Fibroblast of skin of left quadriceps (primary cell): ENCODE results near the gene PCDHB5.
"Not testable (repeated sequence)": the region's sequence is repeated elsewhere in the genome, so short reads cannot be mapped to it uniquely, and the experiment has no call there.

ENCODE experiments used
- DNase-seq, 2 experiments: peaks; one replicate each; pipeline ENCODE4 v3.0.0-alpha.2; 2013; ENCODE audit warnings: low read depth in 2 of 2

Gene PCDHB5

DNA sequence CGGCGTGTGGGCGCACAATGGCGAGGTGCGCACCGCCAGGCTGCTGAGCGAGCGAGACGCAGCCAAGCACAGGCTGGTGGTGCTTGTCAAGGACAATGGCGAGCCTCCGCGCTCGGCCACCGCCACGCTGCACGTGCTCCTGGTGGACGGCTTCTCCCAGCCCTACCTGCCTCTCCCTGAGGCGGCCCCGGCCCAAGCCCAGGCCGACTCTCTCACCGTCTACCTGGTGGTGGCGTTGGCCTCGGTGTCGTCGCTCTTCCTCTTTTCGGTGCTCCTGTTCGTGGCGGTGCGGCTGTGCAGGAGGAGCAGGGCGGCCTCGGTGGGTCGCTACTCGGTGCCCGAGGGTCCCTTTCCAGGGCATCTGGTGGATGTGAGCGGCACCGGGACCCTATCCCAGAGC, 17.1 kb downstream of the PCDHB5 start:
- not testable (repeated sequence) for DNase-seq

DNA sequence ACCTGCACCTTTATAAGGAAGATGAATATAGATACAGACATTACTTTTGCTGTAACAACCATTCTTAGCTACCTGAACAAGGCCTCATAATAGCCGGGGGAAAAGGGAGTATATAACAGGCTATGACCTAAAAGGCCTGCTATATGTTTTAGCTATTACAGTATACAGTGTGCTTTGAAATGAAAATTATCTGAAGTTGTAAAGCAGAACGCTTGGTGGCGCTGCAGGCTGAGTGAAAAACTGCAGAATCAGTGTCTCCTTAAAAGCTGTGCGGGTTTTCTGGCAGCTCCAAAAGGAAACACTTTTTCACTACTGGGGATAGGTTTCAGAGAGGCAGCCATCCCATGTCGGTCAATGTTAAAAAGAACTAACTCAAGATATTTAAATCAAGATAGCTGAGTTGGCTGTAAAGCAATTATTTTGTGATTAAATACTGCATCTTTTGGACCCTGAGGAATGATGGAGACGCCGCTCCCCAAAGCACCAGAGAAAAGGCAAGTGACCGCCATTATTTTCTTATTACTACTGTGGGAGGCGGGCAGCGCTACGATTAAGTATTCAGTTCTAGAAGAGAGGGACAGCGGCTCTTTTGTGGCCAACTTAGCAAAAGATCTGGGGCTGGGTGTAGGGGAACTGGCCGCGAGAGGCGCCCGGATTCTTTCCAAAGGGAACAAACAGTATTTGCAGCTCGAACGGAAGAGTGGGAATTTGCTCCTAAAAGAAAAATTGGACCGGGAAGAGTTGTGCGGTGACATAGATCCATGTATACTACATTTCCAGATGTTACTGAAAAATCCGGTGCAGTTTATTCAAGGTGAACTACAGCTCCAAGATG, 20.8 kb downstream of the PCDHB5 start:
- no peak for DNase-seq

DNA sequence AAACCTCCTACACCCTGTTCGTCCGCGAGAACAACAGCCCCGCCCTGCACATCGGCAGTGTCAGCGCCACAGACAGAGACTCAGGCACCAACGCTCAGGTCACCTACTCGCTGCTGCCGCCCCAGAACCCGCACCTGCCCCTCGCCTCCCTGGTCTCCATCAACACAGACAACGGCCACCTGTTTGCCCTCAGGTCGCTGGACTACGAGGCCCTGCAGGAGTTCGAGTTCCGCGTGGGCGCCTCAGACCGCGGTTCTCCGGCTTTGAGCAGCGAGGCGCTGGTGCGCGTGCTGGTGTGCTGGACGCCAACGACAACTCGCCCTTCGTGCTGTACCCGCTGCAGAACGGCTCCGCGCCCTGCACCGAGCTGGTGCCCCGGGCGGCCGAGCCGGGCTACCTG, 22.4 kb downstream of the PCDHB5 start:
- not testable (repeated sequence) for DNase-seq

DNA sequence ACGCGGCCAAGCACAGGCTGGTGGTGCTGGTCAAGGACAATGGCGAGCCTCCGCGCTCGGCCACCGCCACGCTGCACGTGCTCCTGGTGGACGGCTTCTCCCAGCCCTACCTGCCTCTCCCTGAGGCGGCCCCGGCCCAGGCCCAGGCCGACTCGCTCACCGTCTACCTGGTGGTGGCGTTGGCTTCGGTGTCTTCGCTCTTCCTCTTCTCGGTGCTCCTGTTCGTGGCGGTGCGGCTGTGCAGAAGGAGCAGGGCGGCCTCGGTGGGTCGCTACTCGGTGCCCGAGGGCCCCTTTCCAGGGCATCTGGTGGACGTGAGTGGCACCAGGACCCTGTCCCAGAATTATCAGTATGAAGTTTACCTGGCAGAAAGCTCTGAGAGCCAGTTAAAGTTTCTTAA, 22.9 kb downstream of the PCDHB5 start:
- not testable (repeated sequence) for DNase-seq

DNA sequence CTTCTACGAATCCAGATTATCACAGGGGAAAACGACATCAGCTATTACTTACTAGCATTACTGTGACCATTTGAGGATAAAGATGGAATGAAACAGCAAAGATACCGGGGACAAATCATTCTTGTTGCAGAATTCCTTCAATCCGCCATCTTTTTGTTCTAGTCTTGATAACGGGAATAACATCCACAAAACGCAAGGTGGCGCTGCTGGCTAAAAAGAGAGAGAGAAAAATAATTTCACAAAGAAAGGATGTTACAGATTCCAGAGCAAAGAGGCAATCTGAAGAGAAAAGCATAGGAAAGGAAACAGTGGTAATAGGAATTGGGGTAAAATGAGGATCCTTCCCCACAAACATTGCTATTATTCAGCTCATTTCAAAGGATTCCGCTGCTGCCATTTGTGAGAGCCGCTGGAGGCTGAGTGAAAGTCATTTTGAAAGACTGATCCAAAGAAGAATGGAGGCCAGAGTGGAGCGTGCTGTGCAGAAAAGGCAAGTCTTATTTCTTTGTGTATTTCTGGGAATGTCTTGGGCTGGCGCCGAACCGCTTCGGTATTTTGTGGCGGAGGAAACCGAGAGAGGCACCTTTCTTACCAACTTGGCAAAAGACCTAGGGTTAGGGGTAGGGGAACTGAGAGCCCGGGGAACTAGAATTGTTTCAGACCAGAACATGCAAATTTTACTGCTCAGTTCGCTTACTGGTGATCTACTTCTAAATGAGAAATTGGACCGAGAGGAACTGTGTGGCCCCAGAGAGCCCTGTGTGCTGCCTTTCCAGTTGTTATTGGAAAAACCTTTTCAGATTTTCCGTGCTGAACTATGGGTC, 37.6 kb downstream of the PCDHB5 start, which contains the start of gene PCDHB7:
PCDHB7 (plus strand) TSS at position 264 of the 824 bp plus-strand sequence; CDS start at position 456, 192 bp downstream.
- no peak for DNase-seq

DNA sequence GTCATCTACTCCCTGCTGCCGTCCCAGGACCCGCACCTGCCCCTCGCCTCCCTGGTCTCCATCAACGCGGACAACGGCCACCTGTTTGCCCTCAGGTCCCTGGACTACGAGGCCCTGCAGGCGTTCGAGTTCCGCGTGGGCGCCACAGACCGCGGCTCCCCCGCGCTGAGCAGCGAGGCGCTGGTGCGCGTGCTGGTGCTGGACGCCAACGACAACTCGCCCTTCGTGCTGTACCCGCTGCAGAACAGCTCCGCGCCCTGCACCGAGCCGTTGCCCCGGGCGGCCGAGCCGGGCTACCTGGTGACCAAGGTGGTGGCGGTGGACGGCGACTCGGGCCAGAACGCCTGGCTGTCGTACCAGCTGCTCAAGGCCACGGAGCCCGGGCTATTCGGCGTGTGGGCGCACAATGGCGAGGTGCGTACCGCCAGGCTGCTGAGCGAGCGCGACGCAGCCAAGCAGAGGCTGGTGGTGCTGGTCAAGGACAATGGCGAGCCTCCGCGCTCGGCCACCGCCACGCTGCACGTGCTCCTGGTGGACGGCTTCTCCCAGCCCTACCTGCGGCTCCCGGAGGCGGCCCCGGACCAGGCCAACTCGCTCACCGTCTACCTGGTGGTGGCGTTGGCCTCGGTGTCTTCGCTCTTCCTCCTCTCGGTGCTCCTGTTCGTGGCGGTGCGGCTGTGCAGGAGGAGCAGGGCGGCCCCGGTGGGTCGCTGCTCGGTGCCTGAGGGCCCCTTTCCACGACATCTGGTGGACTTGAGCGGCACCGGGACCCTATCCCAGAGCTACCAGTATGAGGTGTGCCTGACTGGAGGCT, 39.5 kb downstream of the PCDHB5 start:
- not testable (repeated sequence) for DNase-seq

DNA sequence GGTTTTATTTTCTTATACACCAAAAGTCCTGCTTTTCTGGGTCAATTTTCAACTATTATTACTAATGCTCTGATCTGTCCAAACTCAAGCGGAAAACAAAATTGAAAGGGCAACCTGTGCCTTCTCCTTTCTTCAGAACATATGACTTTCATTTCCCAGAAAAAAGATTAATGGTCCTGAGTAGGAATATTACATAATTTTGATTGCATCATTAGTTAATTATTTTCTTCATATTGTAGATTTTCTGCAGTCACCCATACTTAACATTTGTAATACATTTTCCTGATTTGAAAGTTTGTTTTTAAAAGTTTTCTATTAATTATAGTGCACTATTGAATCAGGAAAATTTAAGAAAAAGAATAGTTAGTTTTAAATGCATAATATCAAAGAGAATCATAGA, 40.9 kb downstream of the PCDHB5 start:
- no peak for DNase-seq

DNA sequence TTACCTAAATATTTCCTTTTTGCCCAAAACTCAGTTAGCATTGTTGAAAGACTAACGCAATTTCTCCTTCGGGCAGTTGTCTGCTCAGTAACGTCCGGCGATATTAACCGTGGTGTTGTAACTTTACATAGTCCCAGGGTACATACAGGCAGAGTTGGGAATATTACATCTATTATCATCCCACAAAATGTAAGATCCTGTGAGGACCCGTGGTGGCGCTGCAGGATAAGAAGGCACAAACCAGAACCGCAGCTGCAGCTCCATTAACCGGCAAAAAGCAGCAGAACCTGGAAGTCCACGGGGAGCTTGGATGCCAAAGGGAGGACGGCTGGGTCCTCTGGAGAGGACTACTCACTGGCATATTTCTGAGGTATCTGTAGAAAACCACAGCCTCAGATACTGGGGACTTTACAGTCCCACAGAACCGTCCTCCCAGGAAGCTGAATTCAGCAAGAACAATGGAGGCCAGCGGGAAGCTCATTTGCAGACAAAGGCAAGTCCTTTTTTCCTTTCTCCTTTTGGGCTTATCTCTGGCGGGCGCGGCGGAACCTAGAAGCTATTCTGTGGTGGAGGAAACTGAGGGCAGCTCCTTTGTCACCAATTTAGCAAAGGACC, 42.7 kb downstream of the PCDHB5 start, which contains the start of gene PCDHB8:
PCDHB8 (plus strand) TSS at position 214 of the 615 bp plus-strand sequence; CDS start at position 459, 245 bp downstream.
- not testable (repeated sequence) for DNase-seq

DNA sequence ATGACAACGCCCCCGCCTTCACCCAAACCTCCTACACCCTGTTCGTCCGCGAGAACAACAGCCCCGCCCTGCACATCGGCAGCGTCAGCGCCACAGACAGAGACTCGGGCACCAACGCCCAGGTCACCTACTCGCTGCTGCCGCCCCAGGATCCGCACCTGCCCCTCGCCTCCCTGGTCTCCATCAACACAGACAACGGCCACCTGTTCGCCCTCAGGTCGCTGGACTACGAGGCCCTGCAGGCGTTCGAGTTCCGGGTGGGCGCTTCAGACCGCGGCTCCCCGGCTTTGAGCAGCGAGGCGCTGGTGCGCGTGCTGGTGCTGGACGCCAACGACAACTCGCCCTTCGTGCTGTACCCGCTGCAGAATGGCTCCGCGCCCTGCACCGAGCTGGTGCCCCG, 44.4 kb downstream of the PCDHB5 start:
- not testable (repeated sequence) for DNase-seq

DNA sequence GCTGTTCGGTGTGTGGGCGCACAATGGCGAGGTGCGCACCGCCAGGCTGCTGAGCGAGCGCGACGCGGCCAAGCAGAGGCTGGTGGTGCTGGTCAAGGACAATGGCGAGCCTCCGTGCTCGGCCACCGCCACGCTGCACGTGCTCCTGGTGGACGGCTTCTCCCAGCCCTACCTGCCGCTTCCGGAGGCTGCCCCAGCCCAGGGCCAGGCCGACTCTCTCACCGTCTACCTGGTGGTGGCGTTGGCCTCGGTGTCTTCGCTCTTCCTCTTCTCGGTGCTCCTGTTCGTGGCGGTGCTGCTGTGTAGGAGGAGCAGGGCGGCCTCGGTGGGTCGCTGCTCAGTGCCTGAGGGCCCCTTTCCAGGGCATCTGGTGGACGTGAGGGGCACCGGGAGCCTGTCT, 44.9 kb downstream of the PCDHB5 start:
- DNase-seq, result not testable (repeated sequence)

DNA sequence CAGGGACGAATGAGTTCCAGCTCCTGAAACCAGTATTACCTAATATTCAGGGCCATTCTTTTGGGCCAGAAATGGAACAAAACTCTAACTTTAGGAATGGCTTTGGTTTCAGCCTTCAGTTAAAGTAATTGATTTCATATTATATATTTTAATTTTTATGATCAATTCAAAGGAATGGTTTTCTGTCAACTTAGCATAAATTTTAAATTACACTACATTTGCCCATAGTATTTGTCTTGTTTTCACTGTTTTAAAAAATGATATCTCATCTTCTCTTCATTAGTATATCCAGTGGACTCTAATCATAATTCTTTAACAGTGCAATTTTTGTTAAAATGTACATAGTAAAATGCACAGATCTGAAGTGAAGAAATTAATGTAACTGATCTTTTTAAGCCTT, 45.3 kb downstream of the PCDHB5 start:
- DNase-seq, result no peak

DNA sequence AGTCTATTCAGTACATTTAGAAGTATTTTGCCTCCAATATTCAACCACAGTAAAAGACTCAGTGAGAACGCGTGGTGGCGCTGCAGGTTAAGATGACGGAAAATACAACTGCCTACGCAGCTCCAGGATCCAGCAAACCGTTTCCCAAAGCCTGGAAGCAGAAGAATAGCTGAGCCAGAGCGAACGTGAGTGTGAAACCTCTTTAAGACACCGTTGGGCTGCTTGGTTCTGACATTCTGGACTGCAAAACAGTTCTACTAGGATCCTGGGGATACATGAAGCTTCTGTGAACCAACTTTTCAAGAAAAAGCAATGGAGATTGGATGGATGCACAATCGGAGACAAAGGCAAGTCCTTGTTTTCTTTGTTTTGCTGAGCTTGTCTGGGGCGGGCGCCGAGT, 47.2 kb downstream of the PCDHB5 start, which contains the start of gene PCDHB16:
PCDHB16 (plus strand) TSS at position 140 of the 400 bp plus-strand sequence; CDS start at position 313, 173 bp downstream.
- no peak for DNase-seq

DNA sequence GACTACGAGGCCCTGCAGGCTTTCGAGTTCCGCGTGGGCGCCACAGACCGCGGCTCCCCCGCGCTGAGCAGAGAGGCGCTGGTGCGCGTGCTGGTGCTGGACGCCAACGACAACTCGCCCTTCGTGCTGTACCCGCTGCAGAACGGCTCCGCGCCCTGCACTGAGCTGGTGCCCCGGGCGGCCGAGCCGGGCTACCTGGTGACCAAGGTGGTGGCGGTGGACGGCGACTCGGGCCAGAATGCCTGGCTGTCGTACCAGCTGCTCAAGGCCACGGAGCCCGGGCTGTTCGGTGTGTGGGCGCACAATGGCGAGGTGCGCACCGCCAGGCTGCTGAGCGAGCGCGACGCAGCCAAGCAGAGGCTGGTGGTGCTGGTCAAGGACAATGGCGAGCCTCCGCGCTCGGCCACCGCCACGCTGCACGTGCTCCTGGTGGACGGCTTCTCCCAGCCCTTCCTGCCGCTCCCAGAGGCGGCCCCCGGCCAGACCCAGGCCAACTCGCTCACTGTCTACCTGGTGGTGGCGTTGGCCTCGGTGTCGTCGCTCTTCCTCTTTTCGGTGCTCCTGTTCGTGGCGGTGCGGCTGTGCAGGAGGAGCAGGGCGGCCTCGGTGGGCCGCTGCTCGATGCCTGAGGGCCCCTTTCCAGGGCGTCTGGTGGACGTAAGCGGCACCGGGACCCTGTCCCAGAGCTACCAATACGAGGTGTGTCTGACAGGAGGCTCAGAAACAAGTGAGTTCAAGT, 49.3 kb downstream of the PCDHB5 start:
- not testable (repeated sequence) for DNase-seq

DNA sequence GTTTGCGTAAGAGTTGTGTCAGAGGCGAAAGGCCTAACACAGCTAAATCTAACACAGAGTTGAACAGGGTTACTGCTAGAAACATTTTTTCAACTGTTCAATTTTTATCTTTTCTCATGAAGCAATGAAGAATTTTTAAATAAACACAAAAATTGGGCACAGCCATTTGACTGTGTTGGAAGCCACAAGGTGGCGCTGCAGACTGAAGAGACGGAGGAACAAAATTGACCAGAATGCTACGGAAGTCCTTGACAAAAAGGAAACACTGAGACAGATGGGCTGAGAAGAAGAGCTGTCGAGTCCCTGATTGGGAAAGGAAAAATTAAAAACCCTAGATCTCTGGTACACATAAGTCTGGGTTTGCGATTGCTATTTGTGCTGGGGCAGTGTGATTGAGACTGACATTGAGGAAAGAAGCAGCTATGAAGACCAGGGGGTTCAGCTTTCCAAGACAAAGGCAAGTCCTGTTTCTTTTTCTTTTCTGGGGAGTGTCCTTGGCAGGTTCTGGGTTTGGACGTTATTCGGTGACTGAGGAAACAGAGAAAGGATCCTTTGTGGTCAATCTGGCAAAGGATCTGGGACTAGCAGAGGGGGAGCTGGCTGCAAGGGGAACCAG, 52.0 kb downstream of the PCDHB5 start, which contains the start of gene PCDHB9:
PCDHB9 (plus strand) TSS at position 265 of the 616 bp plus-strand sequence; CDS start at position 423, 158 bp downstream.
- no peak for DNase-seq
